NCI-H1930 (cell line): Measurements from ENCODE around the gene EMC8.
"Not testable (repeated sequence)": the region's sequence is repeated elsewhere in the genome, so short reads cannot be mapped to it uniquely, and the experiment has no call there.

Experiments used
- DNase-seq, 2 experiments: peaks; one replicate each; lab custom pipeline; 2025; lab: John Stamatoyannopoulos, UW

The EMC8 gene

DNA sequence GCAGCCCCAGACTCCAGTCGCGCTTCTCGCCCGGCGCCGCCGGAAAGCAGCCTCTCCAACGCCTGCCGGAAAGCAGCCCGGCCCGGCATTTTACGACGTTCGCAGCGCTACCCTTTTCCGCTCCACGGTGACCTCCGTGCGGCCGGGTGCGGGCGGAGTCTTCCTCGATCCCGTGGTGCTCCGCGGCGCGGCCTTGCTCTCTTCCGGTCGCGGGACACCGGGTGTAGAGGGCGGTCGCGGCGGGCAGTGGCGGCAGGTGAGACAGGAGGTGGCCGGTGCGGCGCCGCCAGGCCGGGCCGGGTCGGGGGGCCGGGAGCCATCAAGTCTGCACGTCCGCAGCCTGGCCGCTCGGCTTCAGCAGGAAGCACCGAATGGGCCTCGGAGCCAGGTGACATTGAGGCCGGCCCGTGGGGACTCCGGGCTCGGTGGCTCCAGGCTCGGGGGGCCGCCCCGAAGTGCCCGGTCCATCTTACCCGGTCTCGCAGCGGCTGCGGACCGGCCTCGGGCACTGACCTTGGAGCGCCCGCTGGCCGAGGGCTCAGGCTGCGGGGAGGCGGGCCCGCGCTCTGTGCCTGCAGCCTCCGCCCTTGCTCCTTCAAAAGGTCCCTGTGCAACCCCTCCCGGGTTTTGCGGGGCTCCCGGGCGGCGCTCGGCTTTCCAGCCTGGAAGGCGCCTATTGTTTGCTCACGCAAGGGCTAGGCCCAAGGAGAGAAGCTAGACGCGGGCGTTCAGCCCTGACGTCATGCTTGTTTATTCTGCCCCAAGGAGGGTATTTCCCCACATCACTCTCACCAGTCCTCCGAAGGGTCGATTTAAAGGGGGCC lies at the start of gene EMC8, which contains the start of gene COX4I1:
Gene EMC8, minus strand, starts transcription at position 48 of the 824 bp plus-strand sequence. CDS start 249 bp downstream, outside the sequence.
Gene COX4I1, plus strand, starts transcription at position 199 of the 824 bp plus-strand sequence. CDS start 1,511 bp downstream, outside the sequence.
- peak; percentile 81 to 84 for DNase-seq

DNA sequence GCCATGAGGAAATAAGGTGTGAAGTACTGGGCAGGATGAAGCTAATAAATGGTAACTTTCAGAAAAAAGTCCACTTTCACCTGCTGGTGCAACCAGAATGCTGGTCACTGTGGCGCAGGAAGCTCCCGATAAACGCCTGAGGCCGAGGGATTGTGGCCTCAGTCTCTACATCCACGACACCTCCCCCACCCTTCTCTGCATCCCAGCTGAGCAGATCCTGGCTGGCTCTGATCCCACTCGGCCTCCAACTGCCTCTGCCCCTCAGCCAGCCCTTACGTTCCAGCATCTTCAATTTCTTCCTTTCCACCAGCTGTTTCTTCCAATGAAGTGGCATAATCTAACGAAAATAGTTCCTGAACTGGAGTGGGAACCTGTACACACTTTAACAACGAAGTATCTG lies 49.6 kb upstream of the EMC8 start:
- DNase-seq = no peak

DNA sequence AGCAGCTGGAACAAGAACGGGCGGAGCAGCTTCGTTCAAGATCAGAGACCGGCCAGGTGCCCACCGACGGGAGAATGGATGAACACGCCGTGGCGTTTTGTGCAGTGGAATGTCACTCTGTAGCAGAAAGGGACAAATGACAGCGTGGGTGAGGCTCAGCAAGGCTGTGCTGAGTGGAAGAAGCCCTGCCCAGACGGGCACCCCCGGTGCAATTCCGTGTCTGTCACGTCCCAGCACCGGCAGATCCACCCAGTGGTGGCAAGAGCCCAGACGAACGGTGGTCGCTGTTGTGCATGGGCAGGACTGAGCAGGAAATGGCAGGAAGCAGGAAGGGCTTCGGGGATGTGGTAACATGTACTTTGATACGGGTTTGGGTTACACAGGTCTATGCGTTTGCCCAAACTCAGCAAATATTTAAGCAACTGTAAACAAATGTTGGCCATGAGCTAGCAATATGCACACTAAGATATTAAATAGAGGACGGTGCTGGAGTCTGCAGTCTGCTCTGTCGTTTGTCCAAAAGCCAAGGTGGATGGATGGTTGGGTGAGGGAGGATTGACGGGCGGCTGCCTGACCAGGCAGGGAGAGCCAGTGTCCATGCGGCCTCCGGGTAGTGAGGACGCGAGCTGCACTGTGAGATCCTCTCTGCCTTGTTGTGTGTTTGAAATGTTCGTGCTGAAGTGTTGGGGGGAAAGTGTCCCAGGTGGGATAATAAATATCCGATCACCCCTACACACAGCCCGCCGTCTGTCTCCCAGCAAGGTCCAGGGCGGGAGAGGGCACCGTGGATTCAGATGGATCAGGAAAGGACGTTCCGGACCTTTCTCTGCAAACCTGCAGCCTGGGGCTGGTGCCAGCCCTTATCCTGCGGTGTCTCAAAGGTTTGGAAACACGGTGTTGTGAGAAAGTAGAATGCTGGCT lies 48.6 kb upstream of the EMC8 start:
- DNase-seq = no peak

DNA sequence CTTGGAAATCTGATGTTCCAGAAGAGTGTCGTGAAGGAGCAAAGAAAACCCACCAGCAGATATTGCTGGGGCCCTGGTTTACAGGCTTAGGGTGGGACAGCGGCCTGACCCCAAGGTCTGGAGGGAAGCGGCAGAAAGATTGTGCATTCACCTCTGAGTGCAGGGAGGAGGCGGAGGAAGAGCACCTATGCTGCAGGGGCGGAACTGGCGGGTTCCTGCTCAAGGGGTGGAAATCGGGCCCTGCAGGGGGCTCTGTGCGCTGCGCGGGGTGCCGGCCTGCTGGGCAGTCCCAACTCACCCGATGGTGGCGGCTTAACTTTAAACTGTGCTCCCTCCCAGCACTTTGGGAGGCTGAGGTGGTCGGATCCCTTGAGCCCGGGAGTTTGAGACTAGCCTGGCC lies 47.7 kb upstream of the EMC8 start:
- DNase-seq = no peak

DNA sequence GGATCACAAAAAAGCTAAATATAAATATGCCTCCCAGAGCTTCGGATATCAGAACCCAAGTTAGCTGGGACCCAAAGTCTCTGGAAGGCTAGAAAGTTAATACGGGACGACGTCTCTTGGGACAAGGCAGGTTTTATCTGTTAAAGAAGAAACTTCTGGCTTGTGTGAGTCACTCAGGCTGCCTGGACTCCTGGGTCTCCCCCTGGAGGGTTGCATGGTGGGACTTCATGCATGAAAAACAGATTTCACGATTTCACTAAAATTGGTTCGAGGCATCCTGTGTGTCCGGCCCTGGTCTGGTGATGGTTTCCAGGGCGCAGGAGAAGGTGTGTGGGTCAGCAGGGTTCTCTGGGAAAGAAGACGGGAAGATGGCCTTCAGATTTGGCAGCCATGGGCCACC lies 47.1 kb upstream of the EMC8 start:
- no peak for DNase-seq

DNA sequence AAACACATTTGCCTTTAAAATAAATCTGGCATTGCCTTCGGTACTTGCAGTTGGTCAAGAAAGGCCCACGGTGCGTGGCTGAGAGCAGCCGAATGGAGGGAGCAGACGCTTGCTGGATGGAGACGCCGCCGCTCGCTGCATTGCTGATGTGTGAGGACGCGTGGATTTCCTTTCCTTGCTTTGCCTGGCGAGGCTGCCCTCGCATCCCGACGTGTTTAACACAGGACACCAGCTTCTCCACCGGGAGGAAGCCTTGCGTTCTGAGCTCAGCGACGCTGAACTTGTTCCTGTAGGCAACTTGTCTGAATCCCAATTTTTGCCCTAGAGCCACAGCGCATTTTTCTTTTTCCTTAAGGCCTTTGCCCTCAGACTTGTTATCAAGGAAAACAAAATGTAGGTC lies 45.9 kb upstream of the EMC8 start:
- no peak for DNase-seq

DNA sequence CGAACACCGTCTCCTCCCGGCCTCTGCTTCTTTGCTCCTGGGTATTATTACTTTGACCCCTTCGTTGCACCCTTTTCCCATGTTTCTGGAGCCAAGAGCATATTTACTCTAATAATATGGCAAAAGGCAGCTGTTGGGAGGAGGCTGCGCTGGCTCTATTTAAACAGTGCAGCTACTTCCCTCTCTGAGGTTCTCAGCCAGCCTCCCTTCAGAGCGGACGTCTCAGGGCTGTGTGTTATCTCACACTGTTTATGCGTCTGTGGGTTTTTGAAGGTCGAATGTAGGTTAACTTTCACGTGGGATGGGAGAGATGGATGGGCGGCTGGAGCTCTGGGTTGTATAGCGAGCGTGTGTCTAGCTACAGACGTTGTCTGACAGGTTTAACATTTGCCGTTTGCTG lies 45.4 kb upstream of the EMC8 start:
- DNase-seq = no peak

DNA sequence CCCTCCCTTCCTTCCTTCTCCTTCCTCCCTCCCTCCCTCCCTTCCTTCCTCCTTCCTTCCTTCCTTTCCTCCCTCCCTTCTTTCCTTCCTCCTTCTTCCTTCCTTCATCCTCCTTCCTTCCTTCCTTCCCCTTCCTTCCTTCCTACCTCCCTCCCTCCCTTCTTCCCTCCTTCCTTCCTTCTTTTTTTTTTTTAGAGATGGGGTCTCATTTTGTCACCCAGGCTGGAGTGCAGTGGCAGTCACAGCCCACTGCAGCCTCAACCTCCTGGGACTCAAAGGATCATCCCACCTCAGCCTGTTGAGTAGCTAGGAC lies 44.8 kb upstream of the EMC8 start:
- DNase-seq = no peak

DNA sequence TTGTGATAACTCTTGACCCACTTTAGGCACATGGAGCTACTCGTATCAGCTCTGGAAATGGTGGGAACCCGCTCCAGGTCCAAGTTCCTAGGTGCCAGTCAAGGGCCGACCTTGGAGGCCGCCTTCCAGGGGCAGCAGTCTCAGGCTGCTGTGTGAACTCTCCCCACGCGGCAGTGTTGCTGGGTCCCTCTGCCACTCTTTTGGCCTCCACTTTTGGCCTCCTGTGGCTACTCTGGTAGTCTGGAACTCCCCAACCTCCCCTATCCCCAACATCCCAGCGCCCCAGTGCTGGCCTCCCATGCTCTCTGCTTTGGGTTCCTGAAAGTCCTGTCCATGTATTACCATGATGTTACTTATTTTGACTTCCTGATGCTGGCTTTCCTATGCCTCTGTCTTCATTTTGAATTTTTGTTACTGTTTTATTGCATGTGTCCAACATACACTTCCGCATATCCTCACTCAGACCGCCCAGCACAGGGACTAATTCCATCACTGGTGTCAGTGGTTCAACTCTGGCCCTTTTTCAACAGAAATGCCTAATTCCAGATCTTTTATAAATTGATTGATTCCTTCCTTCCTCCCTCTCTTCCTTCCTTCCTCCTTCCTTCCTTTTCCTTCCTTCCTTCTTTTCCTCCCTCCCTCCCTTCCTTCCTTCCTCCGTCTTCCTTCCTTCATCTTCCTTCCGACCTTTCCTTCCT lies 44.3 kb upstream of the EMC8 start:
- DNase-seq = no peak

DNA sequence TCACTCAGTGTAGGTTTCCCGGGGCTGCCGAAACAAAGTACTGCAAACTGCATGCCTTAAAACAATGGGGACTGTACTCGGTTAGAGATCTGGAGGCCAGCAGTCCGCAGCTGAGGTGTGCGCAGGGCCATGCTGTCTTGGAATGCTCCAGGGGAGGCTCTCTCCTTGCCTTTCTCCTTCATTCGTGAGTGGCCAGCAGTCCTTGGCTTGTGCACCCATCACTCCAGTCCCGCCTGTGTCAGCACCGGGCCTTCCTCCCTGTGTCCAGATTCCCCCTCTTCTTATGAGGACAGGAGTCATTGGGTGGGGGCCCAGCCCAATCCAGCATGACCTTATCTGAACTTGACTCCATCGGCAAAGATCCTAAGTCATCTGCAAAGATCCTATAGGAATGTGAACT lies 43.5 kb upstream of the EMC8 start:
- no peak for DNase-seq

DNA sequence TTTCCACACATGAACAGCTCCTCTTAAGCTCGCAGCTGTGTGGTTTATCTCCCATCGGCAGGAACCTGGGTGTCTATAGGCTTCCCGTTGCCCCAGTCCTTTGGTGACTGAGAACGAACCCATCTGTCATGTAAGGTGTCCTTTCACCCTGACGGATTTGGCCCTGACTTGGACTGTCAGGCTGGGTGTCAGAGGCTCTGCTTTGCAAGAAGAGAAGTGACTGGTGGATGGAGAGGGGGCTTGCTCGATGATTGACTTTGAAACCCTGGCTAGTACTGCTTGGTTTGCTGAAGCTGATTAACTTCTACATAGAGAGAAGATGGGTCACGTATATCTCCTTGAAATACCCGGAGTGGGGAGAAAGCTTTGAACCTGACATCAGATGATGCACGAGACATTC lies 43.1 kb upstream of the EMC8 start:
- DNase-seq = no peak

DNA sequence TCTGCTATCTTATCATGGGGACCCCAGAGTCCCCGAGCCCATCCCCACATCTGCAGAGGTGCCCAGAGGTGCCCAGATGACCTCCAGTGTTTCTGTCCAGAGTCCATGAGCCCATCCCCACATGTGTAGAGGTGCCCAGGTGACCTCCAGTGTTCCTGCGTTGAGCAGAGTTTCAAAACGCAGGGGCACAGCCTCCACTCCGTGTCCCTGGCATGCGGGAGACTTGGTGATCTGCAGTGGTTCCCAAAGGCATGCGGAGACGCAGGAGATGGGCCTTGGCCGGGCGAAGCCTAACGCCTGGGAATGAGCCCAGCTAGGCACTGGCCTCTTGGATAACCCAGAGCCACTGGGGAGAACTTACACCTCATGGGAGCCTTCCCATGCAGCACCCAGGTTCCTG lies 41.5 kb upstream of the EMC8 start:
- DNase-seq = no peak

DNA sequence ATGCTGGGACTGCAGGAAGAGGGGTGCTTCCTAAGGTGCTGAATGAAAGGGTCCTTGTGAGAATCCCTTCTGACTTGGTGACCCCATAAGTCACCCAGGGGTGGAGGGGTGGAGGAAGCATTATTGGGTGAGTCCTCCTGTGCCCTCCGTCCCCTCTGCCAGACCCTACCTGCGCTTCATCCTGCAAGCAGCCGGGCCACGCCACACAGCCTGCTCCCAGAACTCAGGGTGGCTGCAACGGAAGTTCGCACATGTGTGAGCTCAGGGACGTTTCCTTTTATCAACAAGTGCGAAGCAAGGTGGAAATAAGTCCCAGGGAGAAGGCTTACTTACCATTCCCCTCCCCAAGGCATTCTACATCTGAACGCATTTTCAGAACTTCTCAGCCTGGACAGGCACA lies 41.1 kb upstream of the EMC8 start:
- no peak for DNase-seq

DNA sequence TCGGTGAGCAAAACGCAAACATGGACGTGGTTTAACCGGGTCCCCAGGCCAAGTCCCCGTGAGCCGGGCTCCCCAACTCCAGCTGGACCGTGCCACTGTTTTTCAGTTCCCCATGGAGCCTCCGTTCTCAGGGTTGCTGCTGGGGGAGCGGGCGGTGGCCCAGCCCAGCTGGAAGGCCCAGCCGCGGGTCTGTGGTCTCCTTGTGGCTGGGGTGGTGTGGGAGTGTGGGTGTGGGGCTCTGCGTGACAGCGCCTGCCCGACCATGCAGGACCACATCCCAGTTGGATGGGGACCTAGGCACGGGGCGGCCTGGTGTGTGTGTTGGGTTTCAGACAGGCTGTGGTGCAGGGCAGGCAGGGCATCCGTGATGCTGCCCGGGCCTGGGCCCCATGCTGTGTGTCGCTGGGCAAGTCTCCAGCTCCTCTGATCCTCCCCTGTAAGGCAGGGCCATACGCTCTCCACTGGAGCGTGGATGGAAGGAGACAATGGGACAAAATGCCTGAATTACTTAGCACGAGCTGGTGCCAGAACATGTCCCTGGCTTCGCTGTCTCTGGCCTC lies 40.4 kb upstream of the EMC8 start:
- DNase-seq = no peak

DNA sequence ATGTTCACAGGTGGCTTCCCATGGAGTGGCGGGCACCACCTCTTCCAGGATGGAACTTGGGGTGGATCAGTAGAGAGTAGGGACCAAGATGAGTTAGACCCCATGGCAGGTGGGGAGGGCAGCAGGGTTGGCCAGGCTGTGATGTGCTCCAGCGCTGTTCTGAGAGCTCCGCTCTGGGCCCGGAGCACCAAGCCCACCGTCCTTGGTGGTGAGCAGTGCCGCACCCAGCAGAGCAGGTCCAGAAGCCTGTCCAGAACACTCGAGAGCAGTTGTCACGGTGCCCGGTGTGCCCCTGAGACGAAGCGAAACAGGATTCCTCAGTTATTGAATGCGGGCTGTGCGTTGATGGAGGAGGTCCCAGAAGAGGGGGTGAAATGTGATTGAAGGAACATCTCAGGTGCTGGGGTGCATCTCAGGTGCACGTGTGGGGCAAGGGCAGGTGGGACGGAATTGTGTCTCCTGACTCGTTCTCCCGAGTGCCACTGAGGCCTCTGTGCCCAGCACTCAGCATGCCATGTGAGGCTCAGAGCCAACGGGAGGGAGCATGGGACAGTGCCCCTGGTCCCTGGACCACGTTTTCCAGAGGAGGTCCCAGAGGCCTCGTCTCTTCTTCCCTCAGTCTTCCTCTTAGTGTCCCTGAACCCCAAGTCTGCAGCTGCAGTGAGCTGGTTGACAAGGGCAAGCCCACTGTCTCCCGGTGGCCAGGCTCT lies 39.7 kb upstream of the EMC8 start:
- DNase-seq = no peak

DNA sequence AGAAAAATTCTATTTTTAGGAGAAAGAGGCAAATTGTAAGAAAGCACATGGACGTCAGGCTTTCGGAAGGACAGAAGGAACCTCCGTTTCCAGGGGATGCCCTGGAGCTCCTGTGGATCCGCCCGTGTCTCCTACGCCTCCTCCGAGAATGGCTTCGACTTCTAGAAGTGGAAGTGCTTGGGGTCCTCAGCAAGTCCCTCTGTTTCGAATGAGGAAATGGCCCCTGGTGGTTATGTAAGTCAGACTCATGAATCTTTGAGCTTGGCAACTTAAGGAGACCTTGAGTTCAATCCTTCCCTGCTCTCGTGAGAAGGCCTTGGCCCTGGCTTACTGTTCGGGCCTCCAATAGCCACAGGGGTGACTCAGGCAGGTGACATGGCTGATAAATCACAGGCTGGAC lies 39.0 kb upstream of the EMC8 start:
- DNase-seq = no peak

DNA sequence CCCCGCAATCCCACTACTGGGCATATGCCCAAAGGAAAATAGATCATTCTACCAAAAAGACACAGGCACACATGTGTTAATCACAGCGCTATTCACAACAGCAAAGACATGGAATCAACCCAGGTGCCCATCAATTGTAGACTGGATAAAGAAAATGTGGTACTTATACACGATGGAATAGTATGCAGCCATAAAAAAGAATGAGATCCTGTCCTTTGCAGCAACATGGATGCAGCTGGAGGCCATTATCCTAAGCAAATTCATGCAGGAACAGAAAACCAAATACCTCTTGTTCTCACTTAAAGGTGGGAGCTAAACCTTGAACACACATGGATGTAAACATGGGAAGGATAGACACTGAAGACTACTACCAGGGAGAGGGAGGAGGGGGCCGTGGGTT lies 38.3 kb upstream of the EMC8 start:
- not testable (repeated sequence) for DNase-seq

DNA sequence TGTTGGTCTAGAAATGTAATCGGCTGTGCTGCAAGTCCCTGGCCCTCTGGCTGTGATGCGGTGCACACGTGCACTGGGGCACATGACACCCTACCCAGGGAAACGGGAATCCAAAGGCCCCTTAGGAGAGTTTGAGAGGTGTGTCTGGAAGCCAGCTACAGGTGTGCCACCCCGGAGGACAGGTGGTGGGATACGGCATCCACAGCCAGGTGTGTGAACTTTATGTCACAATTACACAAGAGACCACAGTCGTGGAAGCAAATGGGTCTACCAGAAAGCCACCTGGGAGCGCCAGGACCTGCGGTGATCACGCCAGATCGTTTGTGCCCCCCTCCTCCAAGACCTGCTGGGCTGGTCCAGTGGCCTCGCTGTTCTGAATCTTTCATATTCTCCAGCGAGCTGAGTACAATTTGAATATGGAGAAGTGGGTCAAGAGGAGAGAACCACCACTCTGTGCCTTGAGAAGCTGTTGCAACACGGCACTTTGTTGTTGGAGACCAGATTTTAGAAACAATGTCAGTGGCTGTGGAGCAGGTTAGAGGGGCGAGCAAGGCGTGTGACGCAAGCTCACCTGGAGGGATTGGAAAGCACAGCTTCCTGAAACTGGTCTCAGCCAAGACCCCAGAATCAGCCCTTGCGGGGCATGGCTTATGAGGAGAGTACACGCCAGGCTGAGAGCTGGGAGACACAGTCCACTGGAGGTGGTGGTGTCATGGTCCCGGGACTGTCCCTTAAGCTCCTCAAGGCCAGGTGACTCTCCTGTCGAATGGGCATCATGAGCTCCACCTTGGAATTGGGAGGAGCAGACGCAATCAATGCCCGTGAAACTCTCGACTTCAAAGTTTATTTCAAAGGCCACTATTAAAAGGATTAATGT lies 37.6 kb upstream of the EMC8 start:
- DNase-seq = no peak

DNA sequence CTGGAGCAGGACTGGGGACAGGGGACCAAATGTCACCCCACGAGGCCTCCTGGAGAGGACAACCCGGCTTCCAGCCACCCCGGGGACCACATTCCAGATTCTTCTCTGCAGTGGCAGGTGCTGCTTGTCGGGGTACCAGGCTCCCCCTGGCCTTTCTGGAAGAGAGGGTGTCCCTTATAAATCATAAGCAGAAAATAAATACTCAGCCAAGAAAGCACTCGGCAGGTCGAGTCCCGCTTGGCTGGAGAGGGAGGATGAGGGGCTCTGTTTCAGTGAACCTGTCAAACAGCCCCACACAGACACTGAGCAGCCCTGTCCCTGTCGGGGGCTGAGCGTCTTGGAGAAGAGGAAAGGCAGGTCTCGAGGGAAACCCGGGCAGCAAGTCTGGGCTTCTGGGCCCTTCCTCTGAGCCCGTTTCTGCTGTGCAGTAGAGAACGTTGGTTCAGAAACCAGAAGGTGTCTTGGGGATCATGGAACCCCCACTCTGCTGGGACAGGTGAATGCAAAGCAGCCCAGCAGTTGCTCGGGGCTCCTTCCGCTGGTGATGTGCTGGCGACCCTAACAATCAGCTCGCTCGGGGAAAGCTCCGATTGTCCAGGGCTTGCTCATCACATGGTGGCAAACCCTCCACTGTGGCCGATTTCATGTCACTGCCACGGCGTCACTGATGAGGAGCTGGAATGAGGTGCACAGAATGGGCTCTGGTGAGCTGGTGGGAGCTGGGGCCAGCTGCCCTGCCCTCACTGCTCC lies 36.8 kb upstream of the EMC8 start:
- DNase-seq = no peak

DNA sequence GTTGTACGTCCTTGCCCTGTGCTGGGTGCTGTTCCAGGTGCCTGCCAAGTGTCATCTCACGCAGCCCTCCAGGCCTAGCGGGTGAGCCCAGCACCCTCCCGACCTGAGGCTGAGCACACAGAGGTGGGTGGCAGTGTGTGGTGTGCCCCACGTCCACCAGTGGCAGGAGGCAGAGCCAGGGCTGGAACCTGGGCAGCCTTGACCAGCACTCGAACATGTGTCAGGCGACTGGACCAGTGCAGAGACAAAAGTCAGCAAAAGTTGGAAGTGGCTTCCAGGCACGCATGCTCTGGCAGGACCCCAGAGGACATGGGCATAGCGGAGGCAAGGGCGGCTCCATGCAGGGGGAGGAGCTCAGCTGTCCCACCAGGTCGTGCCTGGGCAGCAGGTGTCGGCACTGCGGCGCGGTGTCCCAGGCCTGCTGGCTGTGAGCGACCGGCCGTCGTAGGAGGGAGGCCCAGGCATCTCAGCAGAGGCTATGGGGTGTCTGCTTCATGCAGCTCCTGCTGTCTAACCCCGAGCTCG lies 35.9 kb upstream of the EMC8 start:
- no peak for DNase-seq
